CD4-positive, alpha-beta T cell (primary cell): ENCODE measurements around the gene NEK4. TPM values are rescaled to one million over a fixed set of nuclear protein-coding genes. Genes with fewer than 3 reads are reported as not detected.

Experiments
- ATAC-seq: fragments of 200-7000 bp; cut with Tn5 transposase; one replicate; pipeline ENCODE4 v1.10.0; 2022; ENCODE audit warnings: mild to moderate bottlenecking; ENCODE audit not compliant: poor library complexity
- CTCF ChIA-PET: fragments of 350-600 bp; sonication (Branson Sonifier 250); formaldehyde crosslinking; loops from one replicate; lab custom pipeline; 2021; ENCODE audit warnings: antibody characterized with exemption, inconsistent platforms; lab: Charles Lee
- POLR2A ChIA-PET: fragments of 350-600 bp; sonication (Branson Sonifier 250); formaldehyde crosslinking; loops from one replicate; lab custom pipeline; 2021; ENCODE audit warnings: antibody characterized with exemption, inconsistent platforms; lab: Charles Lee
- DNase-seq, 14 experiments: peaks; one replicate each; pipeline ENCODE4 v3.0.0-alpha.2; 2013 to 2020; ENCODE audit warnings: mixed read lengths in 2 of 14
- H3K27ac ChIP-seq, 2 donors: one replicate each; pipeline versions ENCODE4 v1.5.1 to v1.7.0; 2013; ENCODE audit warnings: low read length in 2 of 2, low read depth in 1 of 2, mild to moderate bottlenecking in 1 of 2
- H3K27me3 ChIP-seq, 2 experiments: 1 replicate in 1 of 2; 2 replicates in 1 of 2; pipeline versions ENCODE4 v1.6.1 to v1.7.0; 2013; ENCODE audit warnings: low read length in 2 of 2, control low read depth in 1 of 2, mild to moderate bottlenecking in 1 of 2, moderate library complexity in 1 of 2; ENCODE audit not compliant: insufficient read depth in 2 of 2, control insufficient read depth in 1 of 2
- H3K36me3 ChIP-seq: one replicate; pipeline ENCODE4 v1.6.1; 2013; ENCODE audit warnings: low read length, control low read depth; ENCODE audit not compliant: insufficient read depth
- H3K4me1 ChIP-seq: one replicate; pipeline ENCODE4 v1.6.1; 2013; ENCODE audit warnings: low read length, control low read depth; ENCODE audit not compliant: insufficient read depth
- H3K4me3 ChIP-seq: one replicate; pipeline ENCODE4 v1.5.1; 2013; ENCODE audit warnings: mild to moderate bottlenecking, low read length, moderate library complexity
- H3K9me3 ChIP-seq, 2 experiments: 1 replicate in 1 of 2; 2 replicates in 1 of 2; pipeline versions ENCODE4 v1.6.1 to v1.7.0; 2013; ENCODE audit warnings: low read length in 2 of 2, mild to moderate bottlenecking in 2 of 2, control low read depth in 1 of 2, moderate library complexity in 1 of 2; ENCODE audit not compliant: control insufficient read depth in 1 of 2, insufficient read depth in 1 of 2
- H3K27ac Mint-ChIP-seq: one replicate; pipeline ENCODE4 v1.8.0; 2020; ENCODE audit warnings: mixed read lengths
- H3K27me3 Mint-ChIP-seq: one replicate; pipeline ENCODE4 v1.8.0; 2021; ENCODE audit warnings: mixed read lengths
- H3K36me3 Mint-ChIP-seq: one replicate; pipeline ENCODE4 v1.8.0; 2021; ENCODE audit warnings: low read depth, mixed read lengths
- H3K4me1 Mint-ChIP-seq: one replicate; pipeline ENCODE4 v1.8.0; 2021; ENCODE audit warnings: low read depth, mixed read lengths
- H3K4me3 Mint-ChIP-seq: one replicate; pipeline ENCODE4 v1.8.0; 2020; ENCODE audit warnings: mild to moderate bottlenecking, mixed read lengths
- H3K9me3 Mint-ChIP-seq: one replicate; pipeline ENCODE4 v1.8.0; 2020; ENCODE audit warnings: mixed read lengths
- CTCF ChIP-seq: fragments of 200-600 bp; IDR thresholded peaks from one replicate; pipeline ENCODE4 v1.8.0; 2022; ENCODE audit warnings: antibody characterized with exemption, mild to moderate bottlenecking
- intact Hi-C, 2 experiments: fragments of 100-400 bp; cut with DNase I in 1 of 2; cut with micrococcal nuclease in 1 of 2; formaldehyde crosslinking; loops; one replicate each; pipeline versions ENCODE4 v1.15.1 to v1.9.0; 2023 to 2025; cut with DNase I, micrococcal nuclease
- total RNA-seq, 174 experiments: library from RNA in 2 of 174; stranded (reverse) in 2 of 174; gene quantifications; one replicate each; pipeline ENCODE4 v1.2.3 and lab custom pipeline; 2021 to 2026

Gene NEK4
- total RNA-seq, 2 experiments from 2014 or later = 6.1 to 6.9 TPM

GRCh38 chr3:52671676-52672075 lies 99.1 kb downstream of the NEK4 start:
- H3K27me3 Mint-ChIP-seq = no peaks in the 10 kb centered on the region
- H3K4me3 Mint-ChIP-seq = no peak overlapping the region
- DNase-seq (no peak), ATAC-seq (no peak)
- H3K36me3 ChIP-seq = peaks cover 42% of the 10 kb centered on the region
- H3K4me3 ChIP-seq = no peak overlapping the region
- intact Hi-C loops = no loop called here
- H3K27ac Mint-ChIP-seq = peak overlapping the region; percentile 71
- POLR2A ChIA-PET = no interaction called here
- no peak overlapping the region for H3K27ac ChIP-seq
- H3K9me3 Mint-ChIP-seq = no peaks in the 10 kb centered on the region
- TF ChIP-seq CTCF = no peak
- H3K27me3 ChIP-seq = no peaks in the 10 kb centered on the region
- peaks cover 9% of the 10 kb centered on the region for H3K4me1 ChIP-seq
- no peaks in the 10 kb centered on the region for H3K9me3 ChIP-seq
- H3K4me1 Mint-ChIP-seq = peaks cover 40% of the 10 kb centered on the region
- CTCF ChIA-PET = no interaction called here
- peaks cover 72% of the 10 kb centered on the region for H3K36me3 Mint-ChIP-seq

- Mint-ChIP-seq H3K27ac (peak overlapping the region; percentile 71), H3K27me3 (no peaks in the 10 kb centered on the region), H3K9me3 (no peaks in the 10 kb centered on the region), H3K4me1 (peaks cover 35% of the 10 kb centered on the region), H3K36me3 (peaks cover 72% of the 10 kb centered on the region), H3K4me3 (no peak overlapping the region)
- DNase-seq (peak in 4 of 14 experiments; percentile 12 to 72 (median 52)), ATAC-seq (peak; percentile 66)
- H3K27ac ChIP-seq = peak overlapping the region in 1 of 2 donors; percentile 9
- ChIA-PET POLR2A (no interaction called here), CTCF (no interaction called here)
- H3K4me3 ChIP-seq = no peak overlapping the region
- H3K4me1 ChIP-seq = peaks cover 9% of the 10 kb centered on the region
- H3K36me3 ChIP-seq = peaks cover 39% of the 10 kb centered on the region
- H3K9me3 ChIP-seq = no peaks in the 10 kb centered on the region
- H3K27me3 ChIP-seq = no peaks in the 10 kb centered on the region
- intact Hi-C loops = no loop called here
- TF ChIP-seq CTCF = no peak
Observed at GRCh38 chr3:52670621-52671521, 99.9 kb downstream of the NEK4 start.

DNA sequence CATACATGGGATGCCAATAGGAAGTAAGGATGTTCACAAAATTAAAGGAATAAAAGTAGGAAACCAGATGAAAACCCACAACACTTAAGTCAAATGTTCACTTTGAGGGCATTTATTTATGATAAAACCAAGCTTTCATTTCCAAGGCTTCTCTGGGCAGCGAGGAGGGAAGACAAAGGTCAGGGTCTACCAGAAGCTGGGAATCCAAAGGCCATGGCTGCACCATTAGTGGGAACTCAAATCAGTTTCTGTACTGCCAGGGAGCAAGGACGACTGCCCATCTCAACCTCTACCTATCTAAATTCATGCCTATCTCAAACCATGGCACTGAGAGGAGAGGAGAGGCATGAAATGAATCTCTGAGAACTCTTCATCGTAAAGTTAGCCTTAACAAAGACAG lies 107.6 kb downstream of the NEK4 start:
- ChIA-PET POLR2A (no interaction called here), CTCF (no interaction called here)
- no peak for ATAC-seq
- no peaks in the 10 kb centered on the region for H3K9me3 Mint-ChIP-seq
- DNase-seq = no peak
- Histone ChIP-seq H3K4me1 (no peaks in the 10 kb centered on the region), H3K27ac (no peak overlapping the region), H3K4me3 (no peak overlapping the region), H3K9me3 (no peaks in the 10 kb centered on the region), H3K36me3 (peaks cover 60% of the 10 kb centered on the region), H3K27me3 (no peaks in the 10 kb centered on the region)
- no peak for TF ChIP-seq CTCF
- H3K36me3 Mint-ChIP-seq = peaks cover 84% of the 10 kb centered on the region
- H3K27ac Mint-ChIP-seq = no peak overlapping the region
- H3K4me1 Mint-ChIP-seq = peaks cover 4% of the 10 kb centered on the region
- intact Hi-C loops = no loop called here
- no peak overlapping the region for H3K4me3 Mint-ChIP-seq
- no peaks in the 10 kb centered on the region for H3K27me3 Mint-ChIP-seq
